GM19035 (cell line): ENCODE measurements around the gene NUP210.

ENCODE experiments used
- ATAC-seq: cut with Tn5 transposase; IDR thresholded peaks from one replicate; pipeline ENCODE4 v1.9.1; 2021; ENCODE audit not compliant: unreplicated experiment

Gene NUP210

GRCh38 chr3:13407926-13408325 is 12.2 kb downstream of the NUP210 start:
- ATAC-seq = no peak

DNA sequence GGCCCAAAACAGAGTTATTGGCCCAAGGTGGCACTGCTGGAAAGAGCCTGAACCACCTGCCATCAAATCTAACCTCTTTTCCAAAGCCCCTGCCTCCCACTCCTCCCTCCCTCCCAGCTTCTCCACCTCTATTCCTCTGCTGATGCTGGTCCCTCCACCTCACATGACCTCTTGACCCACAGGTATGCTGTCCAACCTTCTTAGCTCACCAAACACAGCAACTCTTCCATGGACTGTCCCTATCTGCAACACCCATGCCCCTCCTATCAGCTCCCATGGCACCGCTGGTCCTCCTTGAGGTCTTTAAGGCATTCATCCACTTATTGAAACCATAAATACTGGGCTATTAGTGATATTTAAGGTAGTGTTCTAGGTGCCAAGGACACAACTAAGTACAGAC is 12.6 kb downstream of the NUP210 start:
- ATAC-seq = no peak

DNA sequence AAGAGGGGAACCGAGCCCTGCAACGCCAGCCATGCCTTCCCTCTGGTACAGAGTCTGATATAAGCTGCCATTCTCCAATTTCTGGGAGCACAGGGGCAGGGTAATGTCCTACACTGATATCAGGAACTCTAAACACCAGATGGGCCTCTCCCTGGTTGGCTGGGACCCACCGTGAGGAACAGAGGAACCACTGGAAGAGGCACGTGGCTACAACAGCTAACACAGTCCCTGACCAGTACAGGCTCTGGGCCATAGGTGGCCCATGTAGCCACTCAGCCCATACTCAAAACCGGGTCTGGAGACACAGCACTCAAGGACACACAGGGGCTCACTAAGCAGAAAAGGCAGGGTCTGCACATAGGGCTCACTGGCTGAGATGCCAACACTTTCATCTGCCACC is 13.9 kb downstream of the NUP210 start:
- no peak for ATAC-seq

GRCh38 chr3:13405614-13406013 is 14.5 kb downstream of the NUP210 start:
- ATAC-seq = no peak

DNA sequence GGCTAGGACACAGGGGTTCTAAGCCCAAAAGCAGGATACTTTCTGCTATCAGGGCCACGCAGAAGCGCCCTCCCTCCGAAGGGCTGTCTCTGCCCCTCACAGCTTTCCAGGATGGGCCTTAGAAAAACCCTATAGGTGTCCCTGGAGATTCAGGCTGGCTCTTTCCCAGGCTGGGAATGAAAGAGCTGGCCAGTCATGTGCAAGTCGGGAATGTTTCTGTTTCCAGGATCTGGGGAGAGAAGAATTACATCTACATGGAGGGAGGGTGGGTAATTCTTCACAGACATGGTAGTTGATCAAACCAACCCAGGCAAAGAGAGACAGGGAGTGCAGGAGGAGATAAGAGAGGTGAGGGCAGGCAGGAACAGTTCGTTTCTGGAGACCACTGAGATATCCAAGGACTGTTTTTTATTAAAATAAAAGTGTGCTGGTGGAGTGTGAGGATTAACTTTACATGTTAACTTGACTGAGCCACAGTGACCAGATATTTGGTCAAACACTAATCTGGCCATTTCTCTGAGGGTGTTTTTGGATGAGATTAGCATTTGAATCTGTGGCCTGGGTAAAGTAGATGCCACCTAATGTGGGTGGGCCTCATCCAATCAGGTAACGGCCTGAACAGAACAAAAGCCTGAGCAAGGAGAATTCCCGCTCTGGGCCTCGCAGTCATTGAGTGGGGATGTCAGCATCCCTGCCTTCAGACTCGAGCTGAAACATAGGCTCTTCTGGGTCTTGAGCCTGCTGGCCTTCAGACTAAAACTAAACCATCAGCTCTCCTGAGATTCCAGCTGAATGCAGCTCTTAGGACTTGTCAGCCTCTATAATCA is 15.3 kb downstream of the NUP210 start:
- no peak for ATAC-seq

DNA sequence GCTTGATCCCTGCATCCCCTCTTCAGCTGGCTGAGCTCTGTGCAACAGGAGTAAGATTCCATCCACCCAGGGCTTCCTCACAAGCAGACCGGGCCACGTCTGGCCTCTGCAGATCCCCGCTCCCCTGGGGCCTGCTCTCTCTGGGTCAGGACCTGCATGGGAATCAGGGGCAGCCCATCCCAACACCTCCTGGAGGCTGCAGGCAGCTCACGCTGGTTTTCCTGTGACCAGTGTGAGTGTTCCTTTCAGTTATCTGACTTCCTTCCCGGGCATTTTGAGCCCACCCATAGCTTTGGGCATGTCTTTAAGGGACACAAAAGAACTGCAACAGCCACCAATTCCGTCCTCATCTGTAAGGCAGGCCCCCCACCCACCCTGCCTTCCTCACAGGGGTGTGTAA is 16.3 kb downstream of the NUP210 start:
- ATAC-seq = no peak

GRCh38 chr3:13403213-13403819 is 16.8 kb downstream of the NUP210 start:
- ATAC-seq = no peak

GRCh38 chr3:13401149-13401548 is 19.0 kb downstream of the NUP210 start:
- no peak for ATAC-seq

GRCh38 chr3:13400114-13400673 is 19.9 kb downstream of the NUP210 start:
- ATAC-seq = no peak

- ATAC-seq = no peak
These were observed 20.5 kb downstream of the NUP210 start for GRCh38 chr3:13399603-13400002.

DNA sequence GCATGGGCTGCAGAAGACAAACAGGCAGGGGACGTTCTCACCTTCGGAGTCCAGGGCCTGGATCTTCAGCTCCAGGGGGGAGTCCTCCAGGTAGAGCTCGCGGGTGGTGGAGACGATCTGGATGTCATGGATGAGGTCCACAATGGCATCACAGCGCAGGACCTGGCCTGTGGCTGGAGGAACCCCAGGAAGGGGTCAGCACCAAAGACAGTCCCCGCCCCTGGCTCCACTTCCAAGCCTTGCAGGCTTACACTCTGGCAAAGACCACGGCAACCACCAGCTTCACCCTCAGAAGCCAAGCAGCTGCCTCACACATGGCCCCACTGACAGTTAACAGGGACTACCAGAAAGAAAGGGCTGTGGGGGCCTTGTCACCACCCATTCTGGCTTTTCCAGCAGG is 22.8 kb downstream of the NUP210 start:
- ATAC-seq = no peak

DNA sequence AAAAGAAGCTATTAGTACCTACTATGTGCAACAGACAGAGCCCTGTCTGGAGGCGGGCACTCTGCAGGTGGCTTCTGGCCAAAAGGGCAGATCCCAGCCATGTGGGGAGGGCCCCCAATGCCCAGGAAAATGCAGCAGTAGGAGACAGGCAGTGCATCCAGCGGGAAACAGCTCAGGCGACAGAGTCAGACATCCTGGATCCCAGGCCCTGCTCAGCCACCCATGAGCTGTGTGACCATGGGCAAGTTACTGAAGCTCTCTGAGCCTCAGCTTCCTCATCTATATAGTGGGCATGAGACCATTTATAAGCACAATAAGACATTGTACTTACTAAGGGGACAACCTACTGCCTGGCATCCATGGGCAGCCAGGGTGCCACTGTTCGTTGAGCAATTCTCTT is 25.8 kb downstream of the NUP210 start:
- ATAC-seq = no peak

GRCh38 chr3:13393427-13394360 is 26.4 kb downstream of the NUP210 start:
- no peak for ATAC-seq

DNA sequence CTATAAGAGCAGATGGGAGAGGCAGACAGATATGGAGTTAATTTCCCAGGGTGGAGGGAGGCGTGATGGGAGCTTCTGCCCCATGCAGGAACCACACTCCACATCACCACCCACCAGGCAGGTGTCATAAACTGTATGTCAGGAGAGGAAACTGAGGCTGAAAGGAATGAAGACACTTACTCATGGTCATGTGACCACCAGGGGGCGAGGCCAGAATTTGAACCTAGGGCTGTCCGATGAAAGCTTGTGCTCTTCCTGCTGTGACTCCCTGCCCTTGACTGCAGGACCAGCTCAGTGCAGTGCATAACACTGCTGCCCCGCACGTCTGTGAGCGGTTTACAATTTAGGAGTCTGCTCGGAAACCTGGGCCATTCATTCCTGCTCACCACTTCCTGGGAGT is 28.8 kb downstream of the NUP210 start:
- ATAC-seq = no peak

GRCh38 chr3:13389378-13389777 is 30.7 kb downstream of the NUP210 start:
- ATAC-seq = no peak

DNA sequence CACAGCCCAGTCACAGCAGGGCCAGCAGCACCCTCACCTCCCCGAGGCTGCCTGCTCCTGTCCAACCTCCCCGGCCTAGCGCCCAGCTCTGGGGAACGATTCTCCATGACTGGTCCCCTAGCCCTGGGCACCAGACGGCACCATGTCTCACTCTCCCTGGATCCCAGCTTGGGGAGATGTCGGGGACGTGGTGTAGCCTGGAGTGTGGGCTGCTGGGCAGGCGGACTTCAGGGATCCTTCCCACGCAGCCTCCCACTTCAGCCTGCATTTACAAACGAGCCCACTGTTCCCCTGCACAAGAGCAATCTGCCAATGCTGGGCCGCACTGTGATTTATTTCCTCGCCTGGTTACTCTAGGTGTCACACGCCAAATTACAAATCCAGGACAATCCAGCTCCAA is 31.3 kb downstream of the NUP210 start:
- no peak for ATAC-seq

GRCh38 chr3:13385373-13385965 is 34.7 kb downstream of the NUP210 start:
- no peak for ATAC-seq

- no peak for ATAC-seq
These were observed 39.2 kb downstream of the NUP210 start for GRCh38 chr3:13380971-13381370.

- ATAC-seq = no peak
These were observed 40.8 kb downstream of the NUP210 start for GRCh38 chr3:13379201-13379830.

- peak; percentile 72 for ATAC-seq
These were observed 42.0 kb downstream of the NUP210 start for GRCh38 chr3:13378155-13378554.
